HepG2 (cell line): Measurements from ENCODE around the gene EMP2. TPM values are rescaled to one million over a fixed set of nuclear protein-coding genes. Genes with fewer than 3 reads are reported as not detected.

Source experiments
- AGO2 ChIP-seq: fragments of 200-400 bp; formaldehyde crosslinking; optimal IDR thresholded peaks from 2 replicates; pipeline ENCODE3; 2017; ENCODE audit warnings: mild to moderate bottlenecking, low read depth, low read length, moderate library complexity
- BCL3 ChIP-seq: sonication (generic); formaldehyde crosslinking; IDR thresholded peaks from 2 replicates; pipeline ENCODE4 v1.5.1; 2020; ENCODE audit warnings: mild to moderate bottlenecking, missing genetic modification reagents, moderate library complexity
- GFI1 ChIP-seq: sonication (generic); formaldehyde crosslinking; IDR thresholded peaks from 2 replicates; pipeline ENCODE4 v1.5.0; 2020; ENCODE audit warnings: missing genetic modification reagents, mild to moderate bottlenecking, borderline replicate concordance
- HNRNPH1 ChIP-seq: fragments of 200-400 bp; formaldehyde crosslinking; optimal IDR thresholded peaks from 2 replicates; pipeline ENCODE3; 2017; ENCODE audit warnings: mild to moderate bottlenecking, low read depth, low read length
- MED1 ChIP-seq: sonication (generic); formaldehyde crosslinking; IDR thresholded peaks from 2 replicates; pipeline ENCODE4 v1.4.0; 2020; ENCODE audit warnings: missing genetic modification reagents
- NR2F2 ChIP-seq: IDR thresholded peaks from 2 replicates; pipeline ENCODE4 v1.6.1; 2012; ENCODE audit warnings: low read depth, inconsistent platforms, borderline replicate concordance
- PPARG ChIP-seq: conservative IDR thresholded peaks from 2 replicates; pipeline ENCODE4 v1.6.1; 2016; ENCODE audit warnings: missing biosample characterization, missing genetic modification reagents
- ZFP90 ChIP-seq: sonication (generic); formaldehyde crosslinking; IDR thresholded peaks from 2 replicates; pipeline ENCODE4 v1.8.0; 2022; ENCODE audit warnings: missing genetic modification reagents, mild to moderate bottlenecking, inconsistent platforms, borderline replicate concordance
- ZNF30 ChIP-seq: sonication (generic); formaldehyde crosslinking; IDR thresholded peaks from 2 replicates; pipeline ENCODE4 v1.5.0; 2020; ENCODE audit warnings: mild to moderate bottlenecking, missing genetic modification reagents
- ZNF317 ChIP-seq: sonication (generic); formaldehyde crosslinking; IDR thresholded peaks from 2 replicates; pipeline ENCODE4 v1.5.0; 2020; ENCODE audit warnings: mild to moderate bottlenecking, missing genetic modification reagents
- ZNF792 ChIP-seq: IDR thresholded peaks from 2 replicates; pipeline ENCODE4 v1.6.1; 2016
- polyA plus RNA-seq, 8 experiments: library from polyadenylated mRNA; depleted of rRNA in 3 of 8; stranded (reverse) in 7 of 8; unstranded in 1 of 8; fragments of >200 nt; fragmentation: Illumina TruSeq in 4 of 8; extraction: Trizol in 4 of 8; gene quantifications; 2 replicates each; pipeline versions ENCODE4 v1.2.1 to v1.2.3, GENCODE V29; 2011 to 2016; ENCODE audit warnings: low read depth in 4 of 8, missing spikeins in 1 of 8, mixed read lengths in 1 of 8; ENCODE audit not compliant: insufficient read depth in 1 of 8
- total RNA-seq, 5 experiments: library from RNA; depleted of rRNA; stranded (reverse); fragments of >200 nt; fragmentation: Illumina TruSeq; extraction: Trizol; gene quantifications; 2 replicates each; pipeline ENCODE4 v1.2.3, GENCODE V29; 2016; ENCODE audit warnings: low read depth in 1 of 5
- TF ChIP-seq, protein P1 (sequence below), 2 experiments: fragments of 450-650 bp in 1 of 2; sonication (generic) in 1 of 2; formaldehyde crosslinking in 1 of 2; IDR thresholded peaks; 2 replicates each; pipeline versions ENCODE4 v1.6.1 to v1.8.0; 2016 to 2022; ENCODE audit warnings: antibody characterized with exemption in 1 of 2, mild to moderate bottlenecking in 1 of 2, missing genetic modification reagents in 1 of 2
- TF ChIP-seq, protein P2 (sequence below): sonication (generic); formaldehyde crosslinking; IDR thresholded peaks from 2 replicates; pipeline ENCODE4 v1.4.0; 2020; ENCODE audit warnings: missing genetic modification reagents

The EMP2 gene
- total and polyA plus RNA-seq, 2 of the 13 experiments (the other 11 are each of a cell fraction or from before 2014, with no cell fraction given) = 24.6 to 91.2 TPM

GRCh38 chr16:10610499-10611184 is 30.2 kb upstream of the EMP2 start (continued):
- TF ChIP-seq ZFP90 (CRISPR knock-in tag) (peak; percentile 27; the same call in 1 of the 2 replicates), ZNF317 (CRISPR knock-in tag) (no peak), BCL3 (CRISPR knock-in tag) (no peak), NR2F2 (0 out of 2 replicates have a peak, but pooled peaks have one; percentile 33), ZNF30 (CRISPR knock-in tag) (no peak), GFI1 (peak; percentile 75; the same call in 1 of the 2 replicates), ZNF792 (peak; percentile 52; the same call in 1 of the 2 replicates), AGO2 (no peak), MED1 (peak; percentile 97), PPARG (peak; percentile 87), HNRNPH1 (no peak)
- TF ChIP-seq, protein P1, sequence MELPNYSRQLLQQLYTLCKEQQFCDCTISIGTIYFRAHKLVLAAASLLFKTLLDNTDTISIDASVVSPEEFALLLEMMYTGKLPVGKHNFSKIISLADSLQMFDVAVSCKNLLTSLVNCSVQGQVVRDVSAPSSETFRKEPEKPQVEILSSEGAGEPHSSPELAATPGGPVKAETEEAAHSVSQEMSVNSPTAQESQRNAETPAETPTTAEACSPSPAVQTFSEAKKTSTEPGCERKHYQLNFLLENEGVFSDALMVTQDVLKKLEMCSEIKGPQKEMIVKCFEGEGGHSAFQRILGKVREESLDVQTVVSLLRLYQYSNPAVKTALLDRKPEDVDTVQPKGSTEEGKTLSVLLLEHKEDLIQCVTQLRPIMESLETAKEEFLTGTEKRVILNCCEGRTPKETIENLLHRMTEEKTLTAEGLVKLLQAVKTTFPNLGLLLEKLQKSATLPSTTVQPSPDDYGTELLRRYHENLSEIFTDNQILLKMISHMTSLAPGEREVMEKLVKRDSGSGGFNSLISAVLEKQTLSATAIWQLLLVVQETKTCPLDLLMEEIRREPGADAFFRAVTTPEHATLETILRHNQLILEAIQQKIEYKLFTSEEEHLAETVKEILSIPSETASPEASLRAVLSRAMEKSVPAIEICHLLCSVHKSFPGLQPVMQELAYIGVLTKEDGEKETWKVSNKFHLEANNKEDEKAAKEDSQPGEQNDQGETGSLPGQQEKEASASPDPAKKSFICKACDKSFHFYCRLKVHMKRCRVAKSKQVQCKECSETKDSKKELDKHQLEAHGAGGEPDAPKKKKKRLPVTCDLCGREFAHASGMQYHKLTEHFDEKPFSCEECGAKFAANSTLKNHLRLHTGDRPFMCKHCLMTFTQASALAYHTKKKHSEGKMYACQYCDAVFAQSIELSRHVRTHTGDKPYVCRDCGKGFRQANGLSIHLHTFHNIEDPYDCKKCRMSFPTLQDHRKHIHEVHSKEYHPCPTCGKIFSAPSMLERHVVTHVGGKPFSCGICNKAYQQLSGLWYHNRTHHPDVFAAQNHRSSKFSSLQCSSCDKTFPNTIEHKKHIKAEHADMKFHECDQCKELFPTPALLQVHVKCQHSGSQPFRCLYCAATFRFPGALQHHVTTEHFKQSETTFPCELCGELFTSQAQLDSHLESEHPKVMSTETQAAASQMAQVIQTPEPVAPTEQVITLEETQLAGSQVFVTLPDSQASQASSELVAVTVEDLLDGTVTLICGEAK (IDR thresholded peaks at IDR 0.05) = no peak
- TF ChIP-seq, protein P1 (CRISPR knock-in tag; IDR thresholded peaks at IDR 0.05) = no peak; the same call in 1 of the 2 replicates
- TF ChIP-seq, protein P2, sequence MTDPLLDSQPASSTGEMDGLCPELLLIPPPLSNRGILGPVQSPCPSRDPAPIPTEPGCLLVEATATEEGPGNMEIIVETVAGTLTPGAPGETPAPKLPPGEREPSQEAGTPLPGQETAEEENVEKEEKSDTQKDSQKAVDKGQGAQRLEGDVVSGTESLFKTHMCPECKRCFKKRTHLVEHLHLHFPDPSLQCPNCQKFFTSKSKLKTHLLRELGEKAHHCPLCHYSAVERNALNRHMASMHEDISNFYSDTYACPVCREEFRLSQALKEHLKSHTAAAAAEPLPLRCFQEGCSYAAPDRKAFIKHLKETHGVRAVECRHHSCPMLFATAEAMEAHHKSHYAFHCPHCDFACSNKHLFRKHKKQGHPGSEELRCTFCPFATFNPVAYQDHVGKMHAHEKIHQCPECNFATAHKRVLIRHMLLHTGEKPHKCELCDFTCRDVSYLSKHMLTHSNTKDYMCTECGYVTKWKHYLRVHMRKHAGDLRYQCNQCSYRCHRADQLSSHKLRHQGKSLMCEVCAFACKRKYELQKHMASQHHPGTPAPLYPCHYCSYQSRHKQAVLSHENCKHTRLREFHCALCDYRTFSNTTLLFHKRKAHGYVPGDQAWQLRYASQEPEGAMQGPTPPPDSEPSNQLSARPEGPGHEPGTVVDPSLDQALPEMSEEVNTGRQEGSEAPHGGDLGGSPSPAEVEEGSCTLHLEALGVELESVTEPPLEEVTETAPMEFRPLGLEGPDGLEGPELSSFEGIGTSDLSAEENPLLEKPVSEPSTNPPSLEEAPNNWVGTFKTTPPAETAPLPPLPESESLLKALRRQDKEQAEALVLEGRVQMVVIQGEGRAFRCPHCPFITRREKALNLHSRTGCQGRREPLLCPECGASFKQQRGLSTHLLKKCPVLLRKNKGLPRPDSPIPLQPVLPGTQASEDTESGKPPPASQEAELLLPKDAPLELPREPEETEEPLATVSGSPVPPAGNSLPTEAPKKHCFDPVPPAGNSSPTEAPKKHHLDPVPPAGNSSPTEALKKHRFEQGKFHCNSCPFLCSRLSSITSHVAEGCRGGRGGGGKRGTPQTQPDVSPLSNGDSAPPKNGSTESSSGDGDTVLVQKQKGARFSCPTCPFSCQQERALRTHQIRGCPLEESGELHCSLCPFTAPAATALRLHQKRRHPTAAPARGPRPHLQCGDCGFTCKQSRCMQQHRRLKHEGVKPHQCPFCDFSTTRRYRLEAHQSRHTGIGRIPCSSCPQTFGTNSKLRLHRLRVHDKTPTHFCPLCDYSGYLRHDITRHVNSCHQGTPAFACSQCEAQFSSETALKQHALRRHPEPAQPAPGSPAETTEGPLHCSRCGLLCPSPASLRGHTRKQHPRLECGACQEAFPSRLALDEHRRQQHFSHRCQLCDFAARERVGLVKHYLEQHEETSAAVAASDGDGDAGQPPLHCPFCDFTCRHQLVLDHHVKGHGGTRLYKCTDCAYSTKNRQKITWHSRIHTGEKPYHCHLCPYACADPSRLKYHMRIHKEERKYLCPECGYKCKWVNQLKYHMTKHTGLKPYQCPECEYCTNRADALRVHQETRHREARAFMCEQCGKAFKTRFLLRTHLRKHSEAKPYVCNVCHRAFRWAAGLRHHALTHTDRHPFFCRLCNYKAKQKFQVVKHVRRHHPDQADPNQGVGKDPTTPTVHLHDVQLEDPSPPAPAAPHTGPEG = no peak
